GM18870 (cell line): ENCODE measurements around the gene JAZF1.
"Not testable (repeated sequence)": the region's sequence is repeated elsewhere in the genome, so short reads cannot be mapped to it uniquely, and the experiment has no call there.

ENCODE experiments used
- ATAC-seq: cut with Tn5 transposase; IDR thresholded peaks from one replicate; pipeline ENCODE4 v1.9.1; 2021; ENCODE audit warnings: moderate library complexity; ENCODE audit not compliant: unreplicated experiment

JAZF1 gene

DNA sequence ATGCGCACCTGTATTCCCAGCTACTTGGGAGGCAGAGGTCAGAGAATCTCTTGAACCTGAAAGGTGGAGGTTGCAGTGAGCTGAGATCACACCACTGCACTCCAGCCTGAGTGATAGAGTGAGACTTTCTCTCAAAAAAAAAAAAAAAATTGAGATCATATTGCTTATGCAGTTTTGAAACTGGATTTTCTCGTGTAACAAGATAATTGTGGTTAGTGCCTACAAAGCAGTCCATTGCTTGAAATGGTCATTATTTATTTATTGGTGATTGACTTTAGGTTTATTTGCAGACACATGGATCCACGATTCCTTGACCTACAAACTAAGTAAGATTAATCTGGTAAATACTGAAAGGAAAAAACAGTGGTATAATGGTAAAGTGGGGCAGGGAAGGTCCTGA lies 290.8 kb downstream of the JAZF1 start:
- ATAC-seq = no peak

DNA sequence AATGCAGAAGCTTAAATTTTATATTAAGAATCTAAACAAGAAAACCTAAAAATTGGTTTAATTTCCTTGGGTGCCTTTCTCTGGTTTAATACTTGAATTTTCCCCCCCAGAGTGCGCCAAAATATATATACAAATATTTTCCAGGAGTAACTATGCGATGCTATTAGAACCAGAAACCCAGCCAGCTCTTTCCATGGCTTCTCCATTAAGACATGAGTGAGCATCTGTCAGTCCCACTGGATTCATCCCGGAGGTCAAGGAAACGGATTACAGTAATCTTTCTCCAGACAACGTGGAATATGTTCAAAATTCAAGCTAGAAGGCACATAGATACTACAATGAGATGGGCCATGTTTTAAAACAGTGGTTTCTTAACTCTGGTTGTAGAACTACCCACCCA lies 291.9 kb downstream of the JAZF1 start:
- no peak for ATAC-seq

DNA sequence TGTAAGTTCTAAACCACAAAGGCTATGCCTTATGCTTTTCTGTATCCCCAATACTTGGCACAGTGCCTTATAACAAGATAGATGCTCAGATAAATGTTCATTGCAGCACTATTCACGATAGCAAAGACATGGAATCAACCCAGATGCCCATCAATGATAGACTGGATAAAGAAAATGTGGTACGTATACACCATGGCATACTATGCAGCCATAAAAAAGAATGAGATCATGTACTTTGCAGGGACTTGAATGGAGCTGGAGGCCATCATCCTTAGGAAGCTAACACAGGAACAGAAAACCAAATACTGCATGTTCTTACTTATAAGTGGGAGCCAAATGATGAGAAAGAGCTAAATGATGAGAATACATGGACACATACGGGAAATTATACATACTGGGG lies 293.9 kb downstream of the JAZF1 start:
- ATAC-seq = not testable (repeated sequence)

DNA sequence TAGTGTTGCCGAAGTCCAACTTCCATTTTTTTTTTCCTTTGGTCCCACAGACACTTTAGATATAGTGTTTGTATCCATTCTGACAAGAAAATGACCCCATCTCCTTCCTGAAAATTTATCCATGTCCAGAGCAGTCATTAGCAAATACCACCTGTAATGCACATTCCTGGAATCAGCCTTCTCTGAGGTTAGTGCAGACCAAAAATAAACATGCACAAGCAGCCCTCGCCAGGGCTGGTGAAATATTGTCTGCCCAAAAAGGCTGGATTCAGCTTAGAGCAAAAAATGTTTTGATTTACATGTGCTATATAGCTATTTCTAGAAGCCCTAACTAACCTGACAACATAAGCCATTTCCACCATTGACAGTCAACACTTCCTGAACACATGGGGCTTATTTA lies 294.9 kb downstream of the JAZF1 start:
- ATAC-seq = no peak

DNA sequence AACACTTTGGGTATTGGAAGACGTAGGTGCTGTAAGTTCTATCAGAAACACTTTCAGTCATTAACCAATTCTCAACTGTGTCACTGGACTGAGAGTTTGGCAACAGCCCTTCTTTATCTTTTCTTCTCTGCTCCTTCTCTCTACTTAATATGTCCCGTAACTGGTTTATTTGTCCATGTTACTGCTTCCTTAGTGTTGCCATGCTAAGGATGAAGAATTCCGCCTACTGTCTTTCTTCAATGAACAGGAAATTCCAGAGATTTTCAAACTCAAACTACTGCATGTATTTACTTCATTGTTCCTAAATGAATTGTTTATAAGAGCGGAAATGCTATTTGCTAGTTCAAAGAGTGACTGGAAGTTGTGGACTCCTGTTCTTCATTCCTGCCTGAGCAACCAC lies 296.9 kb downstream of the JAZF1 start:
- no peak for ATAC-seq

DNA sequence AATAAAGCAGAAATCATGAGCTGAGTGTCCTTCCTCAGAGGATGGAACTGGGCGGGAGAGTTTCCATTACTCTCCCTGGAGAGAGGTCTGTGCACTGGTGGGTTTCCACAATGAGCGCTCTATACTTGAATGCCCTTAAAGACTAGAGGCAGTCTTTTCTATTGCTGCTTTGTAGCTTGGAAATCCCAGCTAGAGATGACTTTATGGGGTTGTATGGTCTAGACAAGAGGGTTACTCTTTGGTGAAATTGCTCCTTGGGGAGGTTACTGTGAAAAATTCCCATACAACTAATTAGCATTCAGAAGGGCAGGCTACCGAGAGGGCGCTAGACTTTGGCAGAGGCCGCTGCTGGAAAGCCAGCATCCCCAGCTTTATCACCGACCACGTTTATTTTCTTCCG lies 303.8 kb downstream of the JAZF1 start:
- ATAC-seq = no peak

DNA sequence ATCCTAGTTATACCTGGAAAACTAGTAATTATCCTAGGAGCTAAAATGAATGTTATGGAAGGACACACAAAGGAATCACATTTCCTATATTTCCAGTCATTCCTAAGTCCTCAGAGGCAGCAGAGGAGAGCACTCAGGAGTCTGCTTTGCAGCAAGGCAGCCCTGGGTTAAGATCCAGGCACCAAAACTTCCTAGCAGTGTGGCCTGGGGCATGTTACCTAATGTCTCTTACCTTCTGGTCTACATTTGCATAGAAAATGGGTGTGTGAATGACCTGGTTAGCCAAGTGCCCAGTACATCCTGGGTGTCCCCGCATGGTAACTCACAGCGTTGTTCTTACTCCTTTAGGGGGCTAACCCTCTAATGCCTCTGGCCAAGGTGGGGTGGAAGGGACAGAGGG lies 304.8 kb downstream of the JAZF1 start:
- ATAC-seq = no peak

DNA sequence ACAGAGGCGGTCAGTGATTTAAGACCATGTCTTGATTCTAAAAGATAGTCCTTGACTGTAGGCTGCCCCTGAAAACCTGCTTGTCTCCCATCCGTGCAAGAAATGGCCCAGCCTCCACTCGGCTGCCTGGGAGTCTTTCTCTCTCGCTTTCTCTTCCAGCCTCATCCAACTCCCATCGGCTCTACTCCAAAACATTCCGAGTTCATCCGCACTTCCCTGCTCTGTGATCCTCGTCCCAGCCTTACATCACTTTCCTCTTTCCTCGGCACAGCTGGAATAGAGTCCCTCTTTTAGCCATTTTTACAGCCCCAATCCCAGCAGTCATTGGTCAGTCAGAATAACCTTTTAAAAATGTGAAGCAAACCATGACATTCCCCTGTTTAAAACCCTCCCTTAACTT lies 305.5 kb downstream of the JAZF1 start:
- ATAC-seq = no peak

DNA sequence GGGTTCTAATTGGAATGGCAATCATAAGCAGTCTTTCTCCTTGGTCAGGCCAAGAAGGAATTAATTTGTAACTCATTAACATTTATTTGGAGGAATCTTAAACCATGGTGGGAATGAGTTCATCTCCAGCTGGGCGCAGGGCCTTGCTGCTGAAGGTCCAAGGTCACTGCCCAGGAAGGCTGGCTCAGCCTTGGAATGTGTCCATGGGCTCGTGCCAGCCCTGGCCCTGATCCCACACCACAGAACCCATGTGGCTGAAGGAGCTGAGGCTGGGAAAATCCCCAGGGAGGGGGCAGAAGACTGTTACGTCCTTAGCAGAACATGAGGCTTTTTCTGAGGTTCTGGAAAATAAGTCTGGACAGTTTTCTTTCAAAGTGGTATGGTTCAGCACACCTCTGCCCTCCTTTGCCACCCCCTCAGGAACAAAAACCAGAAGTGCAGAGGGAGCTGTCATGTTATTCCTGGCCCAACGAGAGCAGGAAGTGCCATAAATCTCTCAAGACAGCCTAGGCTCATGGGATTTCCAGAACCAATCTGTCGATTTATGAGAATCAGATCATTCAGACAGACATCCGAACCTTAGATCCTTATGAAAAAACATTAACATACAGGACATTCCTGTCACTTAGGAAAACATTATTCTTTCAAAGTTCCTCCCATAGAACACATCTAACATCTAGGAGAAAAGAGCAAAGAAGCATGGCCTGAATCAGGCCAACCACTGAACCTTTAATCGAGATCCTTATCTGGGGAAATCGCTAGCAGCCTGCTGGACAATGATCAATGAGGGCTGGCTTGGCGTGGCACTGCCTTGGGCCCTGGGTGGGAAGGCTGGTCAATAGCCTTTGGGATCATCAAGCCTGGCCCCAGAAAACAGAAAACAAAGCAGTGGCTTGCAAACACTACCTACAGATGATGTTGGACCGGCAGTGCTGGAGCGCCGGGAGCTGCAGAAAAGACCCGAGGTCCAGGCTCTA lies 306.3 kb downstream of the JAZF1 start:
- ATAC-seq = no peak

DNA sequence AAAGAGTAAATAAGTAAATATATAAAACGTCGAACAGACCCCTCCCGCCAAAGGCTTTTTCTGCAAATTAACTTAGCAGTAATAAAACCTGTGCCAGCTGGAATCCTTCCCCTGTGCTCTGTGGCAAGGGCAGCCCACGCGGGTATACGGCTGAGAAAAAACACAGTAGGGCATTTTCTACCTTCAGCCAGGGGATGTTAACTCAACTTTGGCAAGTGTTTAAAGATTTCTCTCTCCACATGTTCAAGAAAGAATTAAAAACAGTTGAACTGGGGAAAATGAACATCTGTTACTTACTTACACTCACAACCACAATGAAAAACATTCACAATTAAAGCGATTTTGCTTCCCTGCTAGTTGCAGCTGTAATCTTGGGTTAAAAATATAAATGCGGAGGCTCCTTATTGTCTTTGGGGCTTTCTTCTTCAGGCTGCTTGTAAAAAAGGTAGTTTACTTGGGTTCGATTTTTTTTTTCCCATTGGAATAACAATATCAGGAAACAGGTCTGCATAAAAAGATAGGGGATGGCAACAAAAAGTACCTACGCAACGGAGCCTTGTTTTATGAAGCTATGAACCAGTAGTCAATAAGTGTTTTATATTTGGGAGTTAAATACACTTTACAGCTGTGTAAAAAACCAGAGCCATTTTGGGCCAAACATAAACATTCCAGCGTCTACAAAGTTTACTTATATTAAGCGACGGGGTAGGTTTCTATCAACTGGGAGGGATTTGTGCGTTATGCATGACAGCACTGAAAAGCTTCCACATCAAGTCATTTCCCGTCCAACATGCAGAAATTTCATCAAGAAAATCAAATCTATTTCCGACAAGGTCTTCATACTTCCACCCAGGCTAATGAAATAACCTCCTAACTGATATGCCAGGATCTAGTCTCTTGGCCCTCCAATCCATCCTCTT lies 308.0 kb downstream of the JAZF1 start:
- ATAC-seq = no peak

DNA sequence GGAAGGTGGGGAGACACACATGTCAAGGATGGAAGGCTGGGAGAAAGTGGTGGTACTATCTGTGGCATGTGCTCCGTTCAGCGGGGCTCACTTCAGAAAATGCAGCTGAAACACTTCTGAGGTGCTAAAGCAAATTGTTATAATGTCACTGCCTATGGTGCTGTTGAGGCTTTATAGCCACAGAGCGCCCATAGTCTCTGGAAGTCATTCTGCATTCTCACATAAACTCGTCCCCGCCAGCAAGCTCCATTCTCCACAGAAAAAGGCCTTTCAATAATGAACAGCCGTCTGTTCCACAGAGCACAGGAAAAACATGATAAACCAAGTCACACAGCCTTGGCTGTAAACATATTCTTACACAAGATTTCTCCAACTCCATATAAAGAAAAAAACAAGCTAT lies 308.7 kb downstream of the JAZF1 start:
- ATAC-seq = no peak

DNA sequence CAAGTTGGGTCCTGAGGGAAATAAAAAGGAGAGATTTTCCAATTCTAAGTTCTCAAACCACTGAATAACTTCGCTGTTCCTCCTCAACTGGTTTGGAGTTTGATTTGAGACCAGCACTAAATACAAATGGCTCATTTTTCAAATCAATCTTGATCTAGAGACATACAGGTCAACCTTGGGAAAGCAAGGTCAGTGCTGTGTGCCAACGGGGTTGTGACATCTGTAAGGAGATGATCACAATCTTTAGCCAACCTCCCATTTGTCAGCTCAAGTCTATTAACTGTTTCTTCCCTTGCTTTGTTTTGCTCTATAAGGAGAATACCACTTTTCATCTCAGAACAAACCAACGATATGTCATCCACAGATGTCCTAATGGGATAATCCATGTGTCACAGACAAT lies 309.5 kb downstream of the JAZF1 start:
- ATAC-seq = no peak

DNA sequence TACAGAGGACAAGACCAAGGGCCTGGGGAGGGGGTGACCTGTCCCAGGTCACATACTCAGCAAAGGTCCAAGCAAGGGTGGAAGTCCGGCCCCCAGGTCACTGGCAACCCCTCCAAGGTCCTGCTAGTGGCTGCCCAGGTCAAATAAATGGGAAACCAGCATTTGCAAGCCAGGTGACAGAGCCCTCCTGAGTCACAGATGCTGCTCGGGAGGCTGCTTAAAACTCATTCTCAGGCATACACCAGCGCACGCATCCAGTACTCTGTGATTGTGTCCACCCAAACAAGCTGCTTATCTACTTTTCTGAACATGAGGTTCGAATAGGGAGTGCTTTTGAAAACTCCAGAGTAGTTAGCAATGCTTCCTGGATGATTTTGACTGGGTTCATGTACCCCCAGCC lies 310.0 kb downstream of the JAZF1 start:
- ATAC-seq = no peak

DNA sequence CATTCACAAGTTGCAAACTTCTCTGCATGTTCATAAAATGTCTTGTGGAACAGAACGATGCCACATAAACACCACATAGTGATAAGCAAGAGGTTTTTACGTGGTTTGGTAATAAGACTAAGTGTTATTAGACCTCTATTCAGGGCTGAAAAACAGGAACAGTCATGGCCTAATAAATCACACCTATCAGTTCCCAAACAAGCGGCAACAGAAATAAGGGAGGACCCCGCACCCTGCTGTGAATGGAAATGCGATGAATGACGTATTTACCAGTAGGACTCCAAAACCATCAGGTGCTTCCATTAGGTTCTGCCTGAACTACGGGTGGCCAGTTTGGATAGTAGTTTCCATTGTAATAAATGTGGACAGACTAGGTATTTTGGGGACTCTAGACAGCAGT lies 311.5 kb downstream of the JAZF1 start:
- ATAC-seq = no peak

DNA sequence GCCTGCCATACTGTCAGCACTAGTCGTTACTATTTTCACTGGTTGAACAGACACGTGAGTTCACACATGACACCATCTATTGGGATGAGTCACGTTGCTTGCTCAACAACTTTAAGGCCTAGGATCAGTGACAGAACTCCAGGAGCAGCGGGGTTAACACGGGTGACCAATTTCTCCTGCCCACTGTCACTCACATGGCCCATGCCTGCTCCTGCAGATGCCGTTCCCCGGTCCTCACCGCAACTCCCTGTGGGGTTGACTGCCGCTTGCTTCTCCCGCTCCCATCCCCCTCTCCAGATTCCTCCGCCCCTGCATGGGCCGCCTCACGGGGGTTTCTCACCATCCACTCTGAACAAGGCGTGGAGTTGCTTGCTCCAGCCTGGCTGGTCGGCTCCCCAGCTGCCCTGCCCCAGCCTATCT lies 312.5 kb downstream of the JAZF1 start:
- no peak for ATAC-seq

DNA sequence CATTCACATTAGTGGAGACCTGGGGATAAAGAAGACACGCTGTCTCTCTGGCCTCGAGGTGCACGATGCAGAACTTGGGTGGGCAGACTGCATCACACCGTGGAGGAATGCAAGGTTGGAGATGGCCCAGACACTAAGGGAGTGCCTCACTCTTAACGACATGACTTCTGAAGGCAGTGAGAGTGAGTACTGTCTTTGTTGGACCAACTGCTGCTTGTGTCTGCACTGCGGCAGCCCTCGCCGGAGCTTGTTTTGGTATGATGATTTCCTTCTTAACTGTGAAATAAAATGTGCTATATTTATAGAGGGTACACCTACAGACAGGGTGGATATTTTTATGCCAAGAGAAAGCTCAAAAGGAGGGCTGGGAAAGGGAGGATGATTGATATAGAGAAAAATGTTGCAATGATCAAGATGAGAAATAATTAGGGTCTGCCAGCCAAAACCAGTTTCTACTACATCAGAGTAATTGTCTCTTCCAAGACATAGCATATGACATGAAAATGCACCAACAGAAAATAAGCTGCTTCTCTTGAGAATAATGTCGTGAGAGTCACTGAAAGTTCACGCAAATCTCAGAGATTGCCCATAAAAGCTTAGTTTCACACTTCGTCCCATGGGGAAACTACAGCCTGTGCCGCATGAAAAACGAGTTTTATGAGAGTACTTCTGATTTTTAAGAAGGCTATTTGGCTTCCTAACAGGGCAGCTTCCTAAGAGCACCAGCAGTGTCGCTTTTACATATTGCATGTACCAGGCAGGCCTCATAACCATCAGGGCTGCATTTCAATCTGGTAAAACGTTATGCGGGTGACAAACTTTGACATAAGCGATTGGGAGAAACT lies 313.5 kb downstream of the JAZF1 start:
- no peak for ATAC-seq

DNA sequence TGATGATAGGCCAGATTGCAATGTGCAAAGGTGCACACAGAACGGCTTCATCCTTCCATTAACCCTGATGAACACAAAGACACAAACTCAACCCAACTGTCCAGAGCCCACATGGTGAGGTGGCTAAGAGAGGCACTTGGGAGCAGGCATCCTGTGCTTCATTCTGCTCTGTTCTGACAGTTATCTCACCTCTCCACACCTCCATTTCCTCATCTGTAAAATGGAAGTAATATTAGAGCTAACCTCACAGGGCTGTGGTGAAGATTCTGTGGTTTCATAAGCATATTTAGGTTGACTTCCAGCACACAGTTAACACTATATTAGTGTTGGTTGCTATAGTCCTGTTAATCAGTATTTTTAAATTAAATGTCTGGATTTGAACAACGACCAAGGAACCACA lies 314.3 kb downstream of the JAZF1 start:
- ATAC-seq = no peak

DNA sequence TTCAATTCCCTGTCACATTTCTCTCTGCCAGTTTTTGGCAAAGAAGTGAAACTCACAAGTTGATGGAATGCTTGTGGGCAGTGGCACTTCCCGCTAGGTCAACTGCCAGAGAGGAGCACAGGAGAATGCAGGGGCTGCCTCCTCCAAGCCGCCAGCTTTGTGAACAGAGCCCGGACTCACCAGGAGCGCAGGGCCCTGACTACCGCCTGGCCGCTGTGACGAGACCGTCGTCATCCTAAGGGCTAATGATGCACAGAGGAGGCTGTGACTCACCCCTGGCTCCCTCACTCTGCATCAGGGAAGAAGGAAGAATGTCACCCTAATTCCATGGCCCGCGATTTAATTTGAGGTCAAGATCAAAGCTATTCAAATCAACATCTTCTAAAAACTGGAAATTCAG lies 316.7 kb downstream of the JAZF1 start:
- ATAC-seq = no peak

DNA sequence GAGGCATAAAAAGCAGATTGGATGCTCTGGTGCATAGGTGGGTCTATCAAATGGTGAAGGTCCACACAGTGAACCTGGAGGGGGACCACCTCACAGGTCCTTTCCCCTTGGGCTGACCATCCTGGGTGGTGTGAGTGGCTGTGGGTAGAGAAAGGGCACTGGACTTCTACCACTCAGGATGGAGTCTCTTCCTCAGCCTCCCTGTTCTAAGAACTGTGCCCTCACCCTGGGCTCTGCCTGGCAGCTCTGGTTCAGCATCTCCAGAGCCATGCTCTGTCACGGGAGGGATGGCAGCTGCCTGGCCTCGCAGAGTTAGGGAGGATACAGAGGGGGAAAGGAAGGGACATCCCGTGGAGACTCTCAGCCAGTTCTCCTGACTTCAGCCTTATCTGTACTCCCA lies 318.8 kb downstream of the JAZF1 start:
- ATAC-seq = no peak

DNA sequence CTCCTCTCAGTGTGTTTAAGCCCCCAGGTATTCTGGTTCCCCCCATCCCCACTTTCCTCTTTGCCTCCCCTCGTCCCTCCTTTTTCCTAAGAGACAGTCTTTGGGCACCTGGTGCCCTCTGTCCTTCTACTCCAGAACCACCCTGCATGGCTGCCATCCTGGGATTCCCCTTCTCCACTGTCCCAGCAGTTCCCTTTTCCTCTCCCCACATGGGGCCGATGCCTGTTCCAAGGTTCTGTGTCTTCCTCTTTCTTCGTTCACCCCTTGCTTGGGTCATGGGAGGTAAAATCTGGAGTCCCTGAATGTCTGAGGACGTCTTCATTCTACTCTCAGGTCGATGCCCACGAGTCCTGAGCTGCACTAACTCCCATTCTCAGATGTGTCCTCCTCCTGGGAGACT lies 319.8 kb downstream of the JAZF1 start:
- ATAC-seq = no peak
